ENCODE data around the gene SLC38A4. TPM values are rescaled to one million over a fixed set of nuclear protein-coding genes. Genes with fewer than 3 reads are reported as not detected.
"Not testable (repeated sequence)": the region's sequence is repeated elsewhere in the genome, so short reads cannot be mapped to it uniquely, and the experiment has no call there.

The SLC38A4 gene
- total RNA-seq, 2 donors from 2014 or later = 1.3 to 5.6 TPM

- TF ChIP-seq POLR2AphosphoS5 (IDR thresholded peaks at IDR 0.05) (no peak), CTCF (IDR thresholded peaks at IDR 0.05) (no peak), POLR2A (IDR thresholded peaks at IDR 0.05) (no peak)
- 92% methylated on average over 4 of the region's 4 CpGs for WGBS
- DNase-seq (ENCODE audit: low spot score) = no peak
- no peak overlapping the region for H3K27ac ChIP-seq
- H3K27me3 ChIP-seq (replicated peaks; ENCODE audit: insufficient read depth) = no peaks in the 10 kb centered on the region
- H3K36me3 ChIP-seq = no peaks in the 10 kb centered on the region
- no peaks in the 10 kb centered on the region for H3K4me1 ChIP-seq (replicated peaks)
- H3K4me3 ChIP-seq = no peak overlapping the region
- intact Hi-C loops (cut with DNase I) = no loop called here
- no peaks in the 10 kb centered on the region for H3K9me3 ChIP-seq
Observed at GRCh38 chr12:46858368-46858767, 32.6 kb upstream of the SLC38A4 start.

- no peaks in the 10 kb centered on the region for H3K36me3 ChIP-seq
- intact Hi-C loops (cut with DNase I) = no loop called here
- no peak for DNase-seq (ENCODE audit: low spot score)
- no peaks in the 10 kb centered on the region for H3K27me3 ChIP-seq (replicated peaks; ENCODE audit: insufficient read depth)
- H3K27ac ChIP-seq = no peak overlapping the region
- TF ChIP-seq POLR2AphosphoS5 (IDR thresholded peaks at IDR 0.05) = no peak
- no peak for TF ChIP-seq CTCF (IDR thresholded peaks at IDR 0.05)
- TF ChIP-seq POLR2A (IDR thresholded peaks at IDR 0.05) = no peak
- H3K9me3 ChIP-seq = no peaks in the 10 kb centered on the region
- H3K4me3 ChIP-seq = no peak overlapping the region
- no peaks in the 10 kb centered on the region for H3K4me1 ChIP-seq (replicated peaks)
Observed at GRCh38 chr12:46857486-46857885, 31.7 kb upstream of the SLC38A4 start.

- WGBS = 59% methylated on average over 2 of the region's 2 CpGs
- no peak for DNase-seq (ENCODE audit: low spot score)
- H3K9me3 ChIP-seq = no peaks in the 10 kb centered on the region
- H3K27ac ChIP-seq = no peak overlapping the region
- intact Hi-C loops (cut with DNase I) = no loop called here
- H3K4me3 ChIP-seq = no peak overlapping the region
- no peaks in the 10 kb centered on the region for H3K4me1 ChIP-seq (replicated peaks)
- H3K36me3 ChIP-seq = no peaks in the 10 kb centered on the region
- no peaks in the 10 kb centered on the region for H3K27me3 ChIP-seq (replicated peaks; ENCODE audit: insufficient read depth)
- TF ChIP-seq POLR2AphosphoS5 (IDR thresholded peaks at IDR 0.05) = no peak
Observed at GRCh38 chr12:46855760-46856159, 30.0 kb upstream of the SLC38A4 start.

GRCh38 chr12:46854188-46854587, 28.4 kb upstream of the SLC38A4 start:
- H3K9me3 ChIP-seq; intact Hi-C loops (cut with DNase I); H3K36me3 ChIP-seq; H3K4me1 ChIP-seq (replicated peaks); DNase-seq (ENCODE audit: low spot score); H3K27me3 ChIP-seq (replicated peaks; ENCODE audit: insufficient read depth); H3K27ac ChIP-seq; H3K4me3 ChIP-seq: not testable (repeated sequence)

GRCh38 chr12:46848792-46849191, 23.0 kb upstream of the SLC38A4 start:
- intact Hi-C loops (cut with DNase I); H3K4me1 ChIP-seq (replicated peaks); H3K27ac ChIP-seq; DNase-seq (ENCODE audit: low spot score); H3K9me3 ChIP-seq; H3K27me3 ChIP-seq (replicated peaks; ENCODE audit: insufficient read depth); H3K36me3 ChIP-seq; H3K4me3 ChIP-seq: not testable (repeated sequence)
- 72% methylated on average over 8 of the region's 8 CpGs for WGBS

- intact Hi-C loops (cut with DNase I) = no loop called here
- no peak overlapping the region for H3K27ac ChIP-seq
- 97% methylated on average over 1 of the region's 1 CpG for WGBS
Observed at GRCh38 chr12:46847001-46847400, 21.2 kb upstream of the SLC38A4 start.

More at GRCh38 chr12:46847001-46847400, 21.2 kb upstream of the SLC38A4 start:
- no peak for DNase-seq (ENCODE audit: low spot score)
- H3K9me3 ChIP-seq = no peaks in the 10 kb centered on the region
- no peaks in the 10 kb centered on the region for H3K4me1 ChIP-seq (replicated peaks)
- no peak overlapping the region for H3K4me3 ChIP-seq
- H3K36me3 ChIP-seq = no peaks in the 10 kb centered on the region
- TF ChIP-seq CTCF (IDR thresholded peaks at IDR 0.05) (no peak), POLR2A (IDR thresholded peaks at IDR 0.05) (no peak), POLR2AphosphoS5 (IDR thresholded peaks at IDR 0.05) (no peak)
- no peaks in the 10 kb centered on the region for H3K27me3 ChIP-seq (replicated peaks; ENCODE audit: insufficient read depth)
